Measurements from ENCODE around the gene ZNF425. TPM values are rescaled to one million over a fixed set of nuclear protein-coding genes. Genes with fewer than 3 reads are reported as not detected.
A peak's percentile ranks its signal among the peaks of the same experiment; 100 is the strongest.

Gene ZNF425
- total and polyA plus RNA-seq, 9 of the 15 experiments (the other 6 are each of a cell fraction or from before 2014, with no cell fraction given) = 0.03 to 0.89 (median 0.54) TPM

- peak; percentile 4; the same call in 1 of the 2 replicates for TF ChIP-seq JUND (IDR thresholded peaks at IDR 0.05; ENCODE audit: borderline replicate concordance, low read depth, low read length)
- no peak; the same call in 2 of the 3 replicates for TF ChIP-seq JUND (tag; IDR thresholded peaks at IDR 0.05; ENCODE audit: borderline replicate concordance, low read depth, low read length)
- TF ChIP-seq CBFA2T2 (conservative IDR thresholded peaks at IDR 0.05) = no peak
- TF ChIP-seq FOXJ2 (tag; IDR thresholded peaks at IDR 0.05) = 0 out of 2 replicates have a peak, but pooled peaks have one; percentile 69
- TF ChIP-seq ZNF77 (CRISPR knock-in tag; IDR thresholded peaks at IDR 0.05) = no peak
- TF ChIP-seq, protein P1, sequence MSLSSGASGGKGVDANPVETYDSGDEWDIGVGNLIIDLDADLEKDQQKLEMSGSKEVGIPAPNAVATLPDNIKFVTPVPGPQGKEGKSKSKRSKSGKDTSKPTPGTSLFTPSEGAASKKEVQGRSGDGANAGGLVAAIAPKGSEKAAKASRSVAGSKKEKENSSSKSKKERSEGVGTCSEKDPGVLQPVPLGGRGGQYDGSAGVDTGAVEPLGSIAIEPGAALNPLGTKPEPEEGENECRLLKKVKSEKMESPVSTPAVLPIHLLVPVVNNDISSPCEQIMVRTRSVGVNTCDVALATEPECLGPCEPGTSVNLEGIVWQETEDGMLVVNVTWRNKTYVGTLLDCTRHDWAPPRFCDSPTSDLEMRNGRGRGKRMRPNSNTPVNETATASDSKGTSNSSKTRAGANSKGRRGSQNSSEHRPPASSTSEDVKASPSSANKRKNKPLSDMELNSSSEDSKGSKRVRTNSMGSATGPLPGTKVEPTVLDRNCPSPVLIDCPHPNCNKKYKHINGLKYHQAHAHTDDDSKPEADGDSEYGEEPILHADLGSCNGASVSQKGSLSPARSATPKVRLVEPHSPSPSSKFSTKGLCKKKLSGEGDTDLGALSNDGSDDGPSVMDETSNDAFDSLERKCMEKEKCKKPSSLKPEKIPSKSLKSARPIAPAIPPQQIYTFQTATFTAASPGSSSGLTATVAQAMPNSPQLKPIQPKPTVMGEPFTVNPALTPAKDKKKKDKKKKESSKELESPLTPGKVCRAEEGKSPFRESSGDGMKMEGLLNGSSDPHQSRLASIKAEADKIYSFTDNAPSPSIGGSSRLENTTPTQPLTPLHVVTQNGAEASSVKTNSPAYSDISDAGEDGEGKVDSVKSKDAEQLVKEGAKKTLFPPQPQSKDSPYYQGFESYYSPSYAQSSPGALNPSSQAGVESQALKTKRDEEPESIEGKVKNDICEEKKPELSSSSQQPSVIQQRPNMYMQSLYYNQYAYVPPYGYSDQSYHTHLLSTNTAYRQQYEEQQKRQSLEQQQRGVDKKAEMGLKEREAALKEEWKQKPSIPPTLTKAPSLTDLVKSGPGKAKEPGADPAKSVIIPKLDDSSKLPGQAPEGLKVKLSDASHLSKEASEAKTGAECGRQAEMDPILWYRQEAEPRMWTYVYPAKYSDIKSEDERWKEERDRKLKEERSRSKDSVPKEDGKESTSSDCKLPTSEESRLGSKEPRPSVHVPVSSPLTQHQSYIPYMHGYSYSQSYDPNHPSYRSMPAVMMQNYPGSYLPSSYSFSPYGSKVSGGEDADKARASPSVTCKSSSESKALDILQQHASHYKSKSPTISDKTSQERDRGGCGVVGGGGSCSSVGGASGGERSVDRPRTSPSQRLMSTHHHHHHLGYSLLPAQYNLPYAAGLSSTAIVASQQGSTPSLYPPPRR (CRISPR knock-in tag; IDR thresholded peaks at IDR 0.05; ENCODE audit: borderline replicate concordance) = peak; percentile 68; the same call in 1 of the 2 replicates
- TF ChIP-seq BMI1 (IDR thresholded peaks at IDR 0.05; ENCODE audit: low read length) = no peak
- TF ChIP-seq, protein P2, sequence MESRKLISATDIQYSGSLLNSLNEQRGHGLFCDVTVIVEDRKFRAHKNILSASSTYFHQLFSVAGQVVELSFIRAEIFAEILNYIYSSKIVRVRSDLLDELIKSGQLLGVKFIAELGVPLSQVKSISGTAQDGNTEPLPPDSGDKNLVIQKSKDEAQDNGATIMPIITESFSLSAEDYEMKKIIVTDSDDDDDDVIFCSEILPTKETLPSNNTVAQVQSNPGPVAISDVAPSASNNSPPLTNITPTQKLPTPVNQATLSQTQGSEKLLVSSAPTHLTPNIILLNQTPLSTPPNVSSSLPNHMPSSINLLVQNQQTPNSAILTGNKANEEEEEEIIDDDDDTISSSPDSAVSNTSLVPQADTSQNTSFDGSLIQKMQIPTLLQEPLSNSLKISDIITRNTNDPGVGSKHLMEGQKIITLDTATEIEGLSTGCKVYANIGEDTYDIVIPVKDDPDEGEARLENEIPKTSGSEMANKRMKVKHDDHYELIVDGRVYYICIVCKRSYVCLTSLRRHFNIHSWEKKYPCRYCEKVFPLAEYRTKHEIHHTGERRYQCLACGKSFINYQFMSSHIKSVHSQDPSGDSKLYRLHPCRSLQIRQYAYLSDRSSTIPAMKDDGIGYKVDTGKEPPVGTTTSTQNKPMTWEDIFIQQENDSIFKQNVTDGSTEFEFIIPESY (CRISPR knock-in tag; IDR thresholded peaks at IDR 0.05) = peak; percentile 94; the same call in 1 of the 2 replicates
- TF ChIP-seq CBX8 (IDR thresholded peaks at IDR 0.05; ENCODE audit: borderline replicate concordance, extremely low read depth, low read depth, low read length, poor library complexity, severe bottlenecking) = no peak
- TF ChIP-seq PYGO2 (tag; IDR thresholded peaks at IDR 0.05) = no peak
- no peak for TF ChIP-seq ZNF184 (CRISPR knock-in tag; IDR thresholded peaks at IDR 0.05)
- peak; percentile 50; the same call in 1 of the 2 replicates for TF ChIP-seq ZNF384 (IDR thresholded peaks at IDR 0.05; ENCODE audit: low read depth, low read length)
- TF ChIP-seq CEBPG (CRISPR knock-in tag; IDR thresholded peaks at IDR 0.05) = no peak
- TF ChIP-seq CEBPG (tag; conservative IDR thresholded peaks at IDR 0.05 in 1 of 2, IDR thresholded peaks at IDR 0.05 in 1 of 2) = no peak
- TF ChIP-seq, protein P3, sequence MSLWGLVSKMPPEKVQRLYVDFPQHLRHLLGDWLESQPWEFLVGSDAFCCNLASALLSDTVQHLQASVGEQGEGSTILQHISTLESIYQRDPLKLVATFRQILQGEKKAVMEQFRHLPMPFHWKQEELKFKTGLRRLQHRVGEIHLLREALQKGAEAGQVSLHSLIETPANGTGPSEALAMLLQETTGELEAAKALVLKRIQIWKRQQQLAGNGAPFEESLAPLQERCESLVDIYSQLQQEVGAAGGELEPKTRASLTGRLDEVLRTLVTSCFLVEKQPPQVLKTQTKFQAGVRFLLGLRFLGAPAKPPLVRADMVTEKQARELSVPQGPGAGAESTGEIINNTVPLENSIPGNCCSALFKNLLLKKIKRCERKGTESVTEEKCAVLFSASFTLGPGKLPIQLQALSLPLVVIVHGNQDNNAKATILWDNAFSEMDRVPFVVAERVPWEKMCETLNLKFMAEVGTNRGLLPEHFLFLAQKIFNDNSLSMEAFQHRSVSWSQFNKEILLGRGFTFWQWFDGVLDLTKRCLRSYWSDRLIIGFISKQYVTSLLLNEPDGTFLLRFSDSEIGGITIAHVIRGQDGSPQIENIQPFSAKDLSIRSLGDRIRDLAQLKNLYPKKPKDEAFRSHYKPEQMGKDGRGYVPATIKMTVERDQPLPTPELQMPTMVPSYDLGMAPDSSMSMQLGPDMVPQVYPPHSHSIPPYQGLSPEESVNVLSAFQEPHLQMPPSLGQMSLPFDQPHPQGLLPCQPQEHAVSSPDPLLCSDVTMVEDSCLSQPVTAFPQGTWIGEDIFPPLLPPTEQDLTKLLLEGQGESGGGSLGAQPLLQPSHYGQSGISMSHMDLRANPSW (CRISPR knock-in tag; IDR thresholded peaks at IDR 0.05) = no peak; the same call in none of the 2 replicates
Measured at GRCh38 chr7:149147072-149147751, 21.1 kb upstream of the ZNF425 start, which contains the start of gene ZNF398 (continued).

All from K562 (cell line).